HG02763 (cell line): ENCODE measurements around the gene OXNAD1.
A peak's percentile ranks its signal among the peaks of the same experiment; 100 is the strongest.

Source experiments
- ATAC-seq: cut with Tn5 transposase; IDR thresholded peaks from one replicate; pipeline ENCODE4 v1.9.1; 2021; ENCODE audit warnings: mild to moderate bottlenecking, moderate library complexity; ENCODE audit not compliant: unreplicated experiment

The OXNAD1 gene

GRCh38 chr3:16325850-16326249, 60.8 kb downstream of the OXNAD1 start:
- ATAC-seq = no peak

DNA sequence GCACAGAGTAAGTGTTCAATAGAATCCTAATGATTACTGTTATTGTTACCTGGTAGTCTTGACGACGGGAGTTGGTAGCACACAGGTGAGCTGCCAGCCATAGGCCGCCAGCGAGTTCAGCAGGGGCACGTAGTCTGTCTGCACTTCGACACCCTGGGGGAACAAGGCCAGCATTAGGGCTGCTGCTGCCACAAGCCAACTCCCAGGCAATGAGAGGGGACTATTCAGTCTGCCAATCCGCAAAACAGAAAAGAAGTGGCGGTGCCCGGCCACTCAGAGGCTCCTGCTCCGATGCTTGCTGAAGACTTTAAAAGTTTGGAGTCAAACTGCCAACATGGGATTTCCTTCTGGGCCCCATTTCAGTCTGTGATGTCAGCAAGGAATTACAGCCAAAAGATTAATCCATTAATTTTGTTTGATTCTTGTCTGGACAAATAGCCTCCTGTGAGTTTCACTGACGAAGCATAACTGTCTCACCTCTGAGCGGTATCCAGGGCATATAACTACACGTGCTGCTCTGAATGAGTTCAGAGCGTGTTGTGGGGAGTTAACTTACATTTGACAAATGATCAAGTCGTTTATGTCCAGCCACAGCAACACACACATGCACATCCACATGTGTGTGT, 61.8 kb downstream of the OXNAD1 start:
- no peak for ATAC-seq

DNA sequence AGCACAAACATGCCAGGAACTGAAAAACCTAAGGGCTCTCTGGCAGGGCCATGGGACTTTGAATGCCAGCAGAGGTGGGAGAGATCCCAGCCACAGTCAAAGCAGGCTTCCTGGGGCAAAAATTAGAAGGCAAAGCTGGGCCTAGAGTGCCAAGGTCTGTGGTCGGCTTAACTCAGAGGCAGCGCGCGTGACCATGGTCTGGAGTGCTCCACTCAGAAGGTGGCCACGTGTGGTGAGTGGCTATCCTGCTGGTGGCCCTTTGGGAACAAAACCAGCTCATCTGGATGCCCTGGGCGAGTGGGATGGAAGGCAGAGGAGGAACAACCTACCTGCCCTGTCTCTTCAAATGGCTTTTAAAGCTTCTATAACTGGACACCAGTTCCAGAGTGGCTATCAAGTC, 63.1 kb downstream of the OXNAD1 start:
- no peak for ATAC-seq

- no peak for ATAC-seq
Measured at GRCh38 chr3:16329036-16329825, 64.2 kb downstream of the OXNAD1 start.

GRCh38 chr3:16329826-16330129, 64.8 kb downstream of the OXNAD1 start:
- ATAC-seq = no peak

- ATAC-seq = no peak
Measured at GRCh38 chr3:16330351-16330750, 65.3 kb downstream of the OXNAD1 start.

- no peak for ATAC-seq
Measured at GRCh38 chr3:16331319-16331883, 66.4 kb downstream of the OXNAD1 start.

GRCh38 chr3:16332904-16333426, 68.0 kb downstream of the OXNAD1 start:
- ATAC-seq = no peak

DNA sequence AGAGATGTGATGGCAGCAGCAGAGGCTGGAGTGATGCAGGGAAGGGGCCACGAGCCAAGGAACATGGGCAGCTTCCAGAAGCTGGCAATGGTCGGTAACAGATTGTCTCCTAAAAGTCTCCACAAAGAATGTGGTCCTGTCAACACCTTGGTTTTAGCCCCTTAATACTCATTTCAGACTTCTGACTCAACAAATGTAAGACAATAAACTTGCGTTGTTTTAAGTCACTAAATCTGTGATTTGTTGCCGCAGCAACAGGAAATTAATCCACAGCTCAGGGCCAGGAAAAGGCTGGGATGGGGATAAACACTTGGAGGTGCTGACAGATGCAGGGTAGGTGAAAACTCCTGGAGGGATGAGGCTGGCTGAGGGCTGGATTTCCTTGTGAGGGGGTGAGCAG, 69.9 kb downstream of the OXNAD1 start:
- ATAC-seq = no peak

- ATAC-seq = no peak
Measured at GRCh38 chr3:16335333-16335732, 70.3 kb downstream of the OXNAD1 start.

GRCh38 chr3:16335772-16336645, 71.0 kb downstream of the OXNAD1 start:
- no peak for ATAC-seq

DNA sequence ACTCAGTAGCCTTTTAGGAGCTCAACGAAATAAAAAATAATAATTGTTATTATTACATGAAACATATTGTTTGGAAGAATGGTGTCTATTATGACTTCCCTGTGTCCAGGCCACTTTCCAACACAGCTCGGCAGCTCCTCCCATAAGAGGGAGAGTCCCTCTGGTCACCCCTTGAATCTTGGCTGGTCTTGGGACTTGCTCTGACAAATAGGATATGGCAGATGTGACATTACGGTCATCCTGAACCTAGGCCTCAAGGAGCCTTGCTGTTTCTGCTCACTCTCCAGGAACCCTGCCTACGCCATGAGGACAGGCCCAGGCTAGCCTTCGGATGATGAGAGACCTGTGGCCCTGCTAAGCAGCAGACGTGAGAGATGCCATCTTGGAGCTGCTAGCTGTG, 71.8 kb downstream of the OXNAD1 start:
- ATAC-seq = no peak

DNA sequence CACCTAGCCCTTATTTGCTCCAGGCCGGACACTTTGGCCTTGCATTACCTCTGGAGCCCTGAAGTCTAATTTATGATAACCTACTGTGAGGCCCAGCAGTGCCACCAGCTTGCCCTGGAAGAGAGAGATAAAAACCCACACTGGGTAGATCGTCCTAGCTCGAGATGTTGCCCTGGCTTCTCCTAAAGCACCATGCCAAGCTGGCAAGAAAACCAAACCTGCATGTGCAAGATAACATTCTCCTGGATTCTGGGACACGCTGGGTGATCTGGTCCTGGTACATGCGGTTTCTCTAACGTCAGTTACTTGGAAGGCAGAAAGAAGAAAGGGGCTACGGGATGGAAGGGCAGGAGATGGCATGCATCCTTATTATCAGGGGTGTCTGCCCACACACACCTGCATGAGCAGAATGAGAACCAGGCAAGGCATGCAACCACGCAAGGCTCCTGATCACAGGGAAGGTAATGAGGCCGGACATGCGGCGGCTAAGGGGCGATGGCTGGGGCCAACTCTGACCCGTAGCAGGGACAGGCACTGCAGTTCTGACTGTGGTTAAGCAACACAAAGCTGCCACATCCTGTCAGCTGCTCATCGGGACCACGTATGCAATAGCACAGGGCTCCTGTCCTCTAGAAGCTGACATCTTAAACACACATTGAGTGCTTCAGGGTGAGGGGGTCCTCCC, 73.0 kb downstream of the OXNAD1 start:
- ATAC-seq = peak; percentile 72

GRCh38 chr3:16338999-16339398, 74.0 kb downstream of the OXNAD1 start:
- ATAC-seq = no peak

DNA sequence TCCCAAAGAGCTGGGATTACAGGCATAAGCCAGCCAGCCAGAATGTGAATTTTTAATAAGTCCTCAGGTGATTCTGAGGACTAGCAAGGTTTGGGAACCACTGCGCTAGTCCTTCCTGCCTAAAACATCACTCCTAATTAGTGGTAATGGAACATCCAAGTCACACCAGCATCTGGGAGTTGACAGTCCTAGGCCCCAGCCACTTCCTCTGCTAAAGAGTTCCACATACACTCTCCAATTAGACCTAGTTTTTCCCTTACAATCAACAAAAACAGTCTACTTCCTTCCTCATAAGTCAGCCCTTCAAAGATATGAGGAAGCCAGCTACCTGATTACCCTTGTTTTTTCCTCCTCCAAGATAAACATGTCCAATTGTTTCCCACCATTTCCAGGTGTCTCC, 78.1 kb downstream of the OXNAD1 start:
- ATAC-seq = no peak

DNA sequence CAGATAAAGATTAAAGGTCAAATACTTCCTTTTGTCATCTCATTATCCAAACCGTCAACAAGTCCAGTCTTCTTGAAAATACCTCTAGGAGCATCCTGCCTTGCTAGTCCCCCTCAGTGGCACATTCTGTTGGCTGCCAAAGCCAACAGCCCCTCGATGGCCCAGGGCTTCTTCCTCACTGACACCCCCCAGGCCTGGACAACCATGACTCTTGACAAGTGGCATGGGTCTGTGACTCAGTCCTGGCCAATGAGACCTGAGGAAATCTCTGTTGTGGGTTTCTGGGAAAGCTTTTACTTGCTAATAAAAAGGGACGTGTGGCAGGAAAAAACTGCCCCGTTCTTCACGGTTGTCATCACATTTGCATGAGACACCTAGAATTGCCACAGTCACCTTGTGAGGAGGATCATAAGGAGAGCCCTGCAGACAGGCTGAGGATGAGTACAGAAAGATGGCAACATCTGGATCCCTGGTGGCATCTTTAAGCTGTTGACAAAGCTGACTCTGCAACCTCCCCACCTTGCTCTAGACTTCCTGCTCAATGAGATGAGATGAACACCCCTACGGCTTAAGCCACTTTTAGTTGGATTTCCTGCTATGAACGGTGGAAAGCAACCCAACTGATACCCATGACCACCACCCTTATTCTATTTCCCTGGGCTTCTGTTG, 81.5 kb downstream of the OXNAD1 start:
- no peak for ATAC-seq

DNA sequence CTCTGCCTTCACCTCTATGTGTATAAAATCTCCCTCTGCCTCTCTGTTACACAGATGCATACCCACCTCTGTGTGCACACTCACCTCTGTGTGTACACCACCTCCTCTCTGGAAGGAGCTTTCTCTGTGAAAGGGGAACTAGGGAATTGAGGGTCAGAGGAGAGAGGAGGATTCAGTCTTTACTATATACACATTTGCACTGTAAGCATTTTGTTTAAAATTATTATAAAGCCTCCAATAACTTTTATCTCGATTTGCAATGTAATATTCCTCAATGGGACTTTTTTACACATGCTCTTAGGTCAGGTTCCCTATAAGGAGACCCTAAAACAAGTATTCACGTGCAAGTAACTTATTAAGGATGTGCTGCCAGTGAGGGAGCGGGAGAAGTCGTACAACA, 82.5 kb downstream of the OXNAD1 start:
- ATAC-seq = no peak

- ATAC-seq = no peak
Measured at GRCh38 chr3:16349986-16350596, 85.1 kb downstream of the OXNAD1 start.

DNA sequence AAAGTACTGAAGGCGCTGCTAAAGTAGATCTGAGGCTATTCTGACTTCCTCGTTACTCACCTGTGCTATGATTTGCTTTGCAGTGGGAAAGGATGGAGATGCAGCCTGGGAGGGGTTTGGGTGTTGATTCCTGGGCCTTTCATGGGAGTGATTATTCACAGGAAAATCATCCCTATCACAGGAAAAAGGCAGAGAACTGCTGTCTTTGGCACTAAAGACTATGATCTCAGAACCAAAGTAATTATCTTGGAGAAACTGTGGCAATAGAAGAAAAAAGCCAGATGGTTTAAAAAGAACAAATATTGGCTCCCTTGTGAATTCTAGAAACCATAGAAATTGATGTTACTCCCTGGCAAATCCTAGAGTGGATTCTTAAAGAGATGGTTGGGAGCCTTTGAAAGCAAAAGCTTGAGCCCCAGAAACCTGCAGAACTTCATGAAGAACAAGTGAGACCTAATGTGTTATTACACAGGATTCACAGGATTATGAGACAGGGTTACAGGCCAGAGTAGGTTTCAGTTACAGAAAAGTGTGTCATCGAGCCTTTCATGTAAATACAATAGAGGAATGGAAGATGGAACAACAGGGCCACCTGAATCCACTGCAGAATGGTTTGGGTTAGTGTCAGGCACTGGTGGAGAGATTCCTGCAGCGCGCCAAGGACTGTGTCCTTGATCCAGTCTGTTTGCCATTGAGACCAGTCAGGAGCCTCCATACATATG, 85.7 kb downstream of the OXNAD1 start:
- no peak for ATAC-seq
